Lung (tissue), 12 donors: Measurements from ENCODE around the gene SEPTIN1. TPM values are rescaled to one million over a fixed set of nuclear protein-coding genes. Genes with fewer than 3 reads are reported as not detected.

Experiments
- ATAC-seq: fragments of 200-7000 bp; cut with Tn5 transposase; one replicate; pipeline ENCODE4 v1.9.1; 2020; ENCODE audit warnings: moderate number of reproducible peaks; ENCODE audit not compliant: insufficient read depth, low FRiP score
- DNase-seq, 3 donors: peaks; one replicate each; pipeline ENCODE4 v3.0.0-alpha.2; 2013 to 2017
- H3K27ac ChIP-seq, 2 donors: one replicate each; pipeline ENCODE4 v1.5.1; 2013; ENCODE audit warnings: mild to moderate bottlenecking in 2 of 2, moderate library complexity in 2 of 2, control low read depth in 1 of 2, inconsistent platforms in 1 of 2, low read depth in 1 of 2, low read length in 1 of 2
- H3K27me3 ChIP-seq, 3 donors: one replicate each; pipeline ENCODE4 v1.5.1; 2013; ENCODE audit warnings: low read length in 2 of 3; ENCODE audit not compliant: control insufficient read depth in 3 of 3, insufficient read depth in 3 of 3
- H3K36me3 ChIP-seq, 4 donors: one replicate each; pipeline ENCODE4 v1.5.1; 2013; ENCODE audit warnings: low read length in 4 of 4, mild to moderate bottlenecking in 1 of 4, moderate library complexity in 1 of 4; ENCODE audit not compliant: control insufficient read depth in 4 of 4, insufficient read depth in 4 of 4
- H3K4me1 ChIP-seq, 5 donors: one replicate each; pipeline ENCODE4 v1.5.1; 2013; ENCODE audit warnings: low read length in 5 of 5, mild to moderate bottlenecking in 2 of 5, moderate library complexity in 1 of 5; ENCODE audit not compliant: control insufficient read depth in 5 of 5, insufficient read depth in 5 of 5
- H3K4me3 ChIP-seq: one replicate; pipeline ENCODE4 v1.5.1; 2013; ENCODE audit warnings: mild to moderate bottlenecking, control low read depth, moderate library complexity
- H3K9ac ChIP-seq, 2 donors: one replicate each; pipeline ENCODE4 v1.5.1; 2013; ENCODE audit warnings: low read length in 2 of 2, control low read depth in 1 of 2; ENCODE audit not compliant: insufficient read depth in 1 of 2
- H3K9me3 ChIP-seq, 4 donors: one replicate each; pipeline ENCODE4 v1.5.1; 2013; ENCODE audit warnings: low read length in 3 of 4, mild to moderate bottlenecking in 1 of 4, moderate library complexity in 1 of 4; ENCODE audit not compliant: control insufficient read depth in 4 of 4, insufficient read depth in 3 of 4
- CTCF ChIP-seq: IDR thresholded peaks from 2 replicates; pipeline ENCODE4 v1.5.1; 2012; ENCODE audit warnings: mild to moderate bottlenecking; ENCODE audit errors: control extremely low read depth, extremely low read depth
- WGBS, 2 donors: extraction: QIAGEN DNeasy Blood & Tissue Kit; methylation state at CpG; one replicate each; pipeline ENCODE4 v1.1.7; 2013; 5-methylcytosine and 5-hydroxymethylcytosine counted together
- polyA plus RNA-seq, 2 donors: library from polyadenylated mRNA; stranded (reverse); fragments of 200-250 nt; gene quantifications; one replicate each; pipeline ENCODE4 v1.2.1, GENCODE V29; 2013
- total RNA-seq, 2 donors: library from RNA; depleted of rRNA in 1 of 2; stranded (reverse); fragments of >200 nt in 1 of 2; gene quantifications; one replicate each; pipeline ENCODE4 v1.2.1, GENCODE V29; 2014 to 2021
- donor health status: control.
- donor health status: control.
- donor health status: Bipolar disorder and iron deficiency.
- donor health status: healthy.
- donor health status: DM: yes; HTN: yes; CAD: no.

Gene SEPTIN1
- total and polyA plus RNA-seq, 4 donors, result 3.3 to 7.3 (median 5.2) TPM

- ATAC-seq, result no peak
- no peak overlapping the region for H3K27ac ChIP-seq
Measured at GRCh38 chr16:30416047-30416603, 33.8 kb upstream of the SEPTIN1 start.

GRCh38 chr16:30414159-30414558, 31.8 kb upstream of the SEPTIN1 start:
- no peak for TF ChIP-seq CTCF
- no peak overlapping the region for H3K9ac ChIP-seq
- DNase-seq, result no peak
- ATAC-seq, result no peak
- no peak overlapping the region for H3K27ac ChIP-seq
- 92 to 97% methylated on average over 5 of the region's 5 CpGs for WGBS, 2 donors
- peaks cover 3 to 12% (median 7%) of the 10 kb centered on the region in 4 donors for H3K36me3 ChIP-seq
- H3K9me3 ChIP-seq, result no peaks in the 10 kb centered on the region
- no peaks in the 10 kb centered on the region for H3K27me3 ChIP-seq
- no peak overlapping the region for H3K4me3 ChIP-seq
- peaks cover 0 to 18% (median 0%) of the 10 kb centered on the region in 5 donors for H3K4me1 ChIP-seq

More at GRCh38 chr16:30416047-30416603, 33.8 kb upstream of the SEPTIN1 start:
- no peak overlapping the region for H3K9ac ChIP-seq
- peaks cover 3 to 14% (median 5%) of the 10 kb centered on the region in 4 donors for H3K36me3 ChIP-seq
- no peaks in the 10 kb centered on the region for H3K9me3 ChIP-seq
- no peak for DNase-seq
- 96 to 99% methylated on average over 4 of the region's 4 CpGs for WGBS, 2 donors
- H3K27me3 ChIP-seq, result no peaks in the 10 kb centered on the region
- TF ChIP-seq CTCF, result no peak
- H3K4me3 ChIP-seq, result no peak overlapping the region
- H3K4me1 ChIP-seq, result peaks cover 0 to 10% (median 0%) of the 10 kb centered on the region in 5 donors

GRCh38 chr16:30413112-30413806, 30.9 kb upstream of the SEPTIN1 start:
- H3K9me3 ChIP-seq, result no peaks in the 10 kb centered on the region
- DNase-seq (no peak), ATAC-seq (no peak)
- 94 to 96% methylated on average over 6 of the region's 6 CpGs for WGBS, 2 donors
- no peaks in the 10 kb centered on the region for H3K27me3 ChIP-seq
- peaks cover 0 to 21% (median 4%) of the 10 kb centered on the region in 5 donors for H3K4me1 ChIP-seq
- no peak overlapping the region for H3K4me3 ChIP-seq
- peak overlapping the region in 1 of 2 donors; percentile 3 for H3K27ac ChIP-seq
- no peak for TF ChIP-seq CTCF
- peaks cover 3 to 12% (median 7%) of the 10 kb centered on the region in 4 donors for H3K36me3 ChIP-seq
- no peak overlapping the region for H3K9ac ChIP-seq
